Activated CD4-positive, alpha-beta T cell treated with anti-CD3 and anti-CD28 coated beads, Interleukin-2, amount 50 U/mL, for 1 hour (primary cell): ENCODE results near the gene FAM241B.

Experiments used
- DNase-seq: peaks from one replicate; pipeline ENCODE4 v3.0.0-alpha.2; 2020

Gene FAM241B

DNA sequence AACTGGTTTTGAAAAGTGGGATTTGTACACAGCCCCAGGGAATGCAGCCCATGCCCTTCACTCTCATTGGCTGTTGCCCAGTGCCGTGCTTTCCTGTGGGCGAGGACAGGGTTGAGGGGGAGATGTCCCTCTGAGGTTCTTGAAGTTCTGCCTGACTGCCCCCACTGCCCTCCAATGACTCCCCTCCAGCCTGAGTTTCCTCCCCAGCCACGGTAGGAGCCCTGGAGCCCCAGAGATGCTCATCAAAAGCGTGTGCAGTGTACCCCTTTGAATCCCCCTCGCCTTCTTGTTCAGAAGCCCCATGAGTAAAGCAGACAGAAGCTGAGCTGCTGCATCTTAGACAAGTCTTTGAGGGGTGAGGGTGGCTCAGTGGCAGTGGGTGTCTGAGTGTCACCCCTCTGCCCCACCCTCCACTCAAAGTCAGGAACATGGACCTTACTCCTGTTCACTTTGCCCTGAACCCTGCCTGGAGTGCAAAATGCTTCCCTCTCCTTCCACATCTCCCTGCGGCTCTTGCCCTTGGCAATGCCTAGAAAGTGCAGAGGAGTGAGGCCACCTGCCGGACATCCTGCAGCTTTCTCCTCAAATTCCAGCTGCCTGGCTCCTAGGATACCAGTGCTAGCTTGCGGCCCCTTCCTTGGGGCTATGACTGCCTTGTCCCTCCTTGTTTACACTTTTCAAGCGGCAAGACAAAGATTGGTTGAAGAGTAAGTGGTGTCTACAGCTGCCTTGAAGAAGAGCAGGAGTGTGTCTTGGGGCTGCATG, 19.9 kb downstream of the FAM241B start:
- no peak for DNase-seq

DNA sequence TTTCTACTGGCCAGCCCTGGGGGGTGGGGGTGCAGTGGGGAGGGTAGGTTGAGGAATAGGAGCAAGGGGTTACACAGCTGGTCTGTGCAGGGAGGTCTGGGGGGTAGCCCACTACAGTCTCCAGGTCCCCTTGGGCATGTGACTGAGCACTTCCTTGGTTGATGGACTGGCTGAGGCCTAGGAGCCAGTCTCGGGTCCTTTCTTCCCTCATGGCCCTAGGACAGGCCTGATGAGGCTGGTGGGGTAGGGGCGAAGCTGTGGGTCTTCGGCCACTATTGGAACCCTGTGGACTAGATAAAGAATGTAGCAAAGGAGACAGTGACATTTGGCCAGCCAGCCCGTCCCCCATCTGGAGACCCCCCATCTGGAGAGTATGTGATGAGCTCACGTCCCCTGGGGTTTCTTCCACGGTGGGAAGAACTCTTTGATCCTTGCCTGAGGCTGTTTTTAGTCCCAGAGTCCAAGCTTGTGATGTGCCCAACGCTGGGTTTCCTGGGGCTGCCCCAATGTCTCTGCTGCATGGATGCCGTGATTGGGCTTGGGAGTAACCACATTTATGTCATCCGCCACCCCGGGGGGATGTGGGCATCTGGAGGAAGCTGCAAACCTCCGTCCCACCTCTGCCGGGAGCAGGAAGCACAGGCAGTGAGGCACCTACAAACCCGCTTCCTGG, 20.7 kb downstream of the FAM241B start:
- no peak for DNase-seq

DNA sequence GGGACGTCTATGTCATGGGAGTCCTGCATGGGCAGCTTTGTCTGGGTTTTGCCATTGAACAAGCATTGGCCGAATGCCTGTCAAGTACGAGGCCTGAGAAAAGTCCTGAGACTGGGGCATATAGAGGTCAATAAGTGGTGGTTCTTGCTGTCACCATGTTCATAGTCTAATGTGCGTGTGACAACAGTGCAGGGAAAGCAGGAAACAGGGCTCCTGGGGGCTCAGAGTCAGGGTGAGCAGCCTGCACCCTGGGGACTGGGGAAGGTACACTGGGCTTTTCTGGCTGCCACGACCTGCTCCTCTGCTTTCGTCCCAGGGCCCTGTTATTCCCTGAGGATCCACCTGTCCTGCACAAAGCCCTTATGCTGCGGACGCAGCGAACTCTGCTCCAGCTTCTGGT, 21.3 kb downstream of the FAM241B start:
- no peak for DNase-seq

DNA sequence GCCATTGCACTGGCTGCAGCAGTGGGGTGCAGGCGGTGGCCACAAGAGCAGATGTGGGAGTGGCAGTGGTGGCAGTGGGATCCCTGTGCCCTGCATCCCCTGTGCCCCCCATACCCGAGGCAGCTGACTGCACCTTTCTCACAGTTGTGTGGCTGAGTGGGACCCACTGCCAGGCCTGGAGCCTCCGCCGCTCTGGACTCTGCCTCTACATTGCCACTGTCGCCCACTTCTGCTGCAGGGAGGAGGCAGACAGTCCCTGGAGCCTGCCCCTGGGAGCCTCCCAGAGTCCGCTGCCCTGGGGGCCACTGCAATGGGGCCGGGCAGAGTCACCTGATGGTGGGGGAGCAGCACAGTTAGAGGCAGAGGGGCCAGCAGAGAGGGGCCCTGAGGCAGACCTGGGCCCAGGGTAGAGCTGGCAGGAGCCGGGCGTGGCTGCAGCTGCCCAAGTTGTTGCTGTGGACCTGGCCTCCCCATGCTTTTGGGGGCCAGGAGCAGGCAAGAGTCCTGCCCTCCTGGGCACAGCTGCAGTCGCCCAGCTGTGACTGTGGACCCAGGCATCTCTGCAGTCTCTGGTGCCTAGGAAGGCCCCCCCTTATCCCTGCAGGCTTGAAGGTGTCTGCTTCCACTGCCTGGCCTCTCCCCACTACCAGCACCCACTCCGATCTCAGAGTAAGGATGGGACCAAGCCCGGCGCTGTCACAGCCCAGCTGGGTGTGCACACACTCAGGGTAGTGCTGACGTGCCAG, 22.2 kb downstream of the FAM241B start:
- no peak for DNase-seq

DNA sequence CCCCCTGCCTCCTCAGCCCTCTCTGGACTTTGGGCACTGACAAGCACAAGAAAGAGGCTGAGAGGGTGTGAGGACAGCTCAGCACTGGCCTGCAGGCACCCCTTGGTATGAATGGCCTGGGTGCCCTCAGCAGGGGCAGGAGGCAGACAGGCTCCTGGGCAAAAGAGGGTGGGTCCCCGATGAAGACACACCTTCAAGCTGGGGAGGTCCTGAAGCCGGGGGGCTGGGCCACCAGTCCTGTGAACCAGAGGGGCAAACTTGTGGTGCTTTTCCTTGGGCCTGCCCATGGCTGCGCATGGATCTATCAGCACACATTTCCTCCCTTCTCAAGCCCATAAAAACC, 22.8 kb downstream of the FAM241B start:
- no peak for DNase-seq

DNA sequence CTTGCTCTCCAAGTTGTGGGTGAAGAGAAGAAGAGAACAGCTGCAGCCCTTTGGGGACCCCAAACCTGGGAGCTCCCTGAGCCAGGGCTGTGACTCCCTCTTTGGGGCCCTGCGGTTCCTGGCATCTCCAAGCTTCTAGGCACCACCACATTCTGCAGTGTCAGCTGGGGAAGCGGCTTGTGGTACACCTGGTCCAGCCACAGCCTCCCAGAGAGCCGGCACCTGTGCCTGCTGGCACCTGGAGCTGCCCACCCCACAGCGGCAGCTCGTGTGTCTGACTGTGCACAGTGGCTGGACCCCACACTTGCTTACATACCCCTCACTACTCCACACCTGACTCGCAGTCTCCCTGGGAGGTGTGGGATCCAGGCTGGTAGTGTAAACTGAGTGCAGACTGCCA, 23.5 kb downstream of the FAM241B start:
- no peak for DNase-seq

DNA sequence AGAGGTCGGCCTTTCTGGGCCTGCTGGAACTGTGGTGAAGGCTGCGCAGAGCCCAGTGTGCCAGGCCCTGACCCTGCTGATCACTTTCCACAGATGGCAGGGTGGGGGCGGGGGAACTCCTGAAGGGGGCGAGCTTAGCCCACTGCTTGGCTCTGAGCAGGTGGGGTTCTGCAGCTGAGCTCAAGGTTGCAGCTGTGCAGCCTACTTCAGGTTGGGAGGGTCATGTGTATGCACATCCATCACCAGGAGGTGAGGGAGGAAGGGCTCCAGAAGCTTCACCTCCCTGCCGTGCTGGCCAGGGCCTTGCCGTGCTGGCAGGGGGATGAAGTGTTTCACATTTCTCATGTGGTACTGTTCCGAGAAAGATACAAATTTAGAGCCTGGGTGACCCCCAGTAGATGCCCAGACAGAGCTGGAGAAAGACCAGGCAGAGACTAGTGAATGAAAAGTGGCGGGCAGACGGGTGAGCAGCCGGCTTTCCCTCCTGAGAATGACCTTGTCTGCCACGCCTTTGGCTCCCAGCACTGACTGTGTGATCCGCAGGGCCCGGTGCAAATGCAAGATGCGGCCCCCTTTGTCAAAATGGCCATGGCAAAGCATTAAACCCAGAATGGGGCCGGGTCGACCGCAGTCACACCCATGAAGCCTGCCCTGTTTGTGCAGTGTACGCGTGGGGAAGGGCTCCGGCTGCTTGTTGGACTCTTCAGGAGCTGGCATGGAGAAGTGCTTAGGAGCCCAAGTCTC, 25.2 kb downstream of the FAM241B start:
- no peak for DNase-seq

DNA sequence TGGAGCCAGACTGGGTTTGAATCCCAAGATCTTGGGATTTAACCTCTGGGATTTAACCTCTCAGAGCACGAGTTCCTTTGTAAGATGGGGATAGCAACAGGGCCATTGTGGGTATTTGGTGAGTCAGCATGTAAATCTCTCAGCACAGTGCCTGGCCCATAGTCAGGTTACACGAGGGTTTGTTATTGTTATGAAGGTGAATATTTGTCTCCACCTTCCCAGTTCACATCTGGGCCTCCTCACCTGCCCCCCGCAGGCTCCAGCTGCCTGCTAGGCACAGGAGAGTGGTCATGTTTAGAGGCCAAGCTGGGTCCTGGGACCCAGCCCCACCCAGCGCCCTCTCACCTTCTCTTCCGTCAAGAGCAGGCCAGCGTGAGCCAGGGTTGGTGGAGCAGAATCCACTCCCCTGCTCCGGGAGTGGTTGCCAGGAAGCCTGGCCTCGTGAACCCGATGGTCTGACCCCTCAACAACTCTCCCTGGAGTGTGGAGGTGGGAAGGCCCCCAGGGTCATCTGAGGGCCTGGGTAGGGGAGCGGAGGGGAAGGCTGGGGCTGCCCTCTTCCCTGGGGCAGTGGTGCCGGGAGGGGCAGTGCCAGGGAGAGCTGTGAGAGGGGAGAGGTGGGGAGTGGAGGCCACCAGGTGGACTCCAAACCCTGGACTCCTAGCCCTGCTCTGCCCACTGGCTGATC, 26.0 kb downstream of the FAM241B start:
- DNase-seq: no peak

DNA sequence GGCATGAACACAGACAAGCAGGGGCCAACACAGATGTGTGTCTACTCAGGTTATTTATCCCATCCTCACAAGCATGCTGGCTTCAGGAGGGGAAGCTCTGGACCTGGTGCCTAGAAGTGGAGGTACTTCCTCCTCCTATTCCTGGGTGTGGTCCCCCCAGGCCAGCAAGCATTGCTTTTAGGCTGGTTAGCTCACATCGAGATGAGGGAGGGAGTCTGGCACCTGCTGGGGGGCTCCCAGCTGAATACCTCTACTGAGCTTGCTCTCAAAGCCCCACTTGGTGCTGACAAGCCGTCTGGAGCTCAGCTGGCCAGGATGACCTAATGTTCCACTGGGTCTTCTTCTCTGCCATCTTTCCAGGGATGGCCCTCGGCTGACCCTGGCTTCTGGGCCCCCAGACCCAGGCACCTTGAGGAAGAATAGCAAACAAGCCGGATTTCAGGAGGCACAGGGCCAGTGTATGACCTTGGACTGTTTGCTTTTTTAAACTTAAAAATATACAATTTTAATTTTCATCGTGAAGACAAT, 26.8 kb downstream of the FAM241B start:
- no peak for DNase-seq

DNA sequence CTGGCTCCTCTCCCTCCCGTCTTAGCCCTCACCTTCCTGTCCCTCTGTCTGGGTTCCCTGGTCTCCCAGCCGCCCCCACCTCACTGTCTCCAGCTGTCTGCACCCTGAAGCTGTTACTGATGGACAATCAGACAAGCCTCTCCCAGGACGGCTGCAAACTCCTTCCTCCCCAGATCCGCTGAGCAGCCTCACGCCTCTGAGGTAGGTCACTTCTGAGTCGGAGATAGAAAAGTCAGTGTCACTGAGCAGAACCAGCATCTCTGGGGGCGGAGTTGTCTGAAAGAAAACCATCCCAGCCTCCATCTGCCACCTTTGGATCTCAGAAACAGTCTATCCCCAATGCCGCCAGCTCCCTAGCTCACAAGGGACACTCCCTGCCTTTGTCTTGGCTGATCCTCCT, 27.4 kb downstream of the FAM241B start:
- no peak for DNase-seq

DNA sequence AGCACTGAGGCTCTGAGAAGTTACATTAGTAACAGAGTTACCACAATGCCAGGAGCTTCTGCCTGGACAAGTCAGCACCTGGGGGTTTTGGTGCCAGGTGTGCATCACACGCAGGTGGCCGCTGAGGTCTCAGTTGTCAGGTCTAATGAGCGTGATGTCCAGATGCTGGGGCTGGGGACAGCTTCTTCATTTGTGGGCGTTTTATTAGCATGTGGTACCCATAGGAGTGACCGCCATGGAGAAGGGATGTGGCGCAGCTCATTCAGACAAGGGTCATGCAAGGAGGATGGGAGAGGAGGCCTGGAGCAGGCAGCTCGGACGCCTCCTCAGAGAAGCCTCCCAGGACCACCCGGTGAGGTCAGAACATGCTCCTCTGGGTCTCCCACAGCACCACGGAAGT, 27.8 kb downstream of the FAM241B start:
- no peak for DNase-seq

DNA sequence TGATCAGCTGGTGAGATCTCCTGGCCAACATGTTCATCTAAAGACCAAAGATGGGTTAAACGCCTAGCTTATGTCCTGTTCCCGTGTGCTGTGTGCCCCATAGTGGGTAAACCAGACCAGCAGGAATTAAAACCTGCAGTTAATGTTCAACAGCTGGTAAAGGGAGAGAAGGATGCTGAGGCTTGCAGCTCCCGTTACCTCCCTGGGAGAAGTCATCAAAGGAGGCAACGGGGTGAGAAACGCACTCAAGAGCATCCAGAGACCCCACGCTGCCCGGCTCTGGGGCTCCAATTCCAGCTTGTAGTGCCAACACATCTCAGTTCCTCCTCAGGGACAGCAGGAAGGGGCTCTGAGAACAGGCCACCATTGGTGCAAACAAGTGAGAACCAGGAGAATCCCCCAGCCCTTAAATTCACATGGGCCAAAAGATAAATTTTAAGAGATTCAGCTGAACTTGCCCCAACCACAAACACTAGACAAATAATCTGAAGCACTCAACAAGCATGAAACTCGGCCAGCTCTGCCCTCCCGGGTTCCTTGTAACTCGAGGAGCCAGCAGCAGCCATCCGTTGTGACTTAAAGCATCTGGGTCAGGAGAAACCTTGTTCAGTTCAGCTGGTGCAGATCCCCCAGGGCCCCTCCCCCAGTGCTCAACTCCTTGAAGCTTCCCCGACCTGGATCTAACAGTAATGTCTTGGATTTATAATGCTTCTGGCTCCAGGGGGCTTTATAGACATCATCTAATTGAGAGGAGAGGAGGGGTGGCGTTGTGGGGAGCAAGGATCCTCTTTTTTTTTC, 29.4 kb downstream of the FAM241B start:
- DNase-seq: no peak

DNA sequence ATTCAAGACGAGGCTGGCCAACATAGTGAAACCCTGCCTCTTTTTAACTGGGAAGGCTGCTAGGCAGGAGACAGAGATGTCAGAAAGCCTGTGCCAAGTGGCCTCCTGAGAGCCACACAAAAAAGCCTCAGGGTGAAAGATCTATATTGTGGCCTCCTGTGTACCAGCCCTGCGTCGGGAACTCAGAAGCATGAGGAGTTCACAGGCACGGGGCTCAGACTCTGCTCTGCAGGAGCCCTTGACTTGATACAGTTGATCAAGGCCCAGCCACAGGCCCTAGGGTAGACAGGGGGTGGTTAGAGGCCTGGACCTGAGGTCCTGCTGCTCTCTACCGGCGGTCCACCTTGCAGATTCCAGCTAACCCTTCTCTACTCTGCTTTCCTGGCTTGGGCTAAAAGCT, 30.2 kb downstream of the FAM241B start:
- no peak for DNase-seq

DNA sequence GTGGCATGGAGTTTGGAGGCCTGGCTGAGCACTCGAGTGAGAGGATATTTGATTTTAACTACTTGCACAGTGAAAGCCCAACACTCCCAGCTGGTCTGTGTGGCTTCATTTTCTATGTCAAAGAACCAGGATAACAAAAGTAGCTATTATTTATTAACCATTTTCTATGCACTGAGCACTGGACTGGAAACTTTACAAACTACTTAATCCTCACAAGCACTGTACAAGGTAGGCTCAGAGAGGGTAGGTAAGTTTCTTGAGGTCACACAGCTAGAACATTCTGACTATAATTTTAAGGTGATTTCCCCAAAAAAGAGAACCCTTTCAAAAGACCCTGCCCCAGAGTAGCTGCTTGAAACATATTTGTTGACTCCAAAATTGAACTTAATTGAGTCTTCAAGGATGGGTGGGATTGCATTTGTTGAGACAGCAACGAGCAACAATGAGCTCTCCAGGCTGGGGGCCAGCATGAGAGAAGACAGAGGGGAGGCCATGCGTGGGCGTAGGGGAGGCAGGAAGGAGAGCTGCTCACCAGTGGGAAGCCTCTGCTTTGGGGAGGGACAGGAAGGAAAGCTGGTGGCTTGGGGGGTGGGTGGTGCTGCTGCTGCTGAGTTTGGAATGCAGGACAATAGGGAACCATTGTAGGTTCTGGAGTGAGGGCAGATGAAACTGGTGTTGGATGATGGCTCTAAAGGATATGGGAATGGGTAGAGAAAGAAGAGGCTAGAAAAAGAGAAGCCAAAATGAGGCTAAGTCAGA, 31.5 kb downstream of the FAM241B start:
- no peak for DNase-seq

DNA sequence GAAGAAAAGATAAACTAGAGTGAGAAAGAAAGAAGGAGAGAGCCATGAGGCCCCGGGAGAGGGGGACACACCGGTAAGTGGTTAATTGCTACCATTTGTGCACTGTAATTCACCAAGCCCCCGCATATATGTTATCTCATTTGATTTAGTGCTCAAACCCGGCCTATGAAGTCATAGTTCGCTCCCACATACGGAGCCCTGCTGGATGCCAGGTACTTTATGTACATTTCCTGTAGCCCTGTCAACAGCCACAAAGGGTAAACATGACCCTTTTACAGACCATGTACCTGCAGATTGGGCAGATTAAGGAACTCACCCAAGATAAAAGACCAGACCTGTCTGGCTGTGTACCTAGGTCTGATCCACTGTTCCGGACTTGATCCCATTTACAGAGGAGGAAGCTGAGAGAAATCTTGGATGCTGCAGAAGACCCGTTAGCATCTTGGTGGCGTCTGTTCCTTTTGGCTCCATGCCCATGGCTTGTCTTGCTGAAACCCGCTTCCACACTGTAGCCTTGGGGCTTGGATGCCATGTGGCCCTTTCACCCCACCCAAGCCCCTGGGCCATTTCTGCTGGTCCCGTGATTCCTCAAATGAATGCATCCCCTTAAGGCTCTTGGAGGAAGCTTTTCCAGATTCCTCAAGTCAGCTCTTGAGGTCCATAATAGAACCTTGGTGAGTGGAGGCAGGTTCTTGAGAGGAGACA, 32.3 kb downstream of the FAM241B start:
- DNase-seq: no peak

DNA sequence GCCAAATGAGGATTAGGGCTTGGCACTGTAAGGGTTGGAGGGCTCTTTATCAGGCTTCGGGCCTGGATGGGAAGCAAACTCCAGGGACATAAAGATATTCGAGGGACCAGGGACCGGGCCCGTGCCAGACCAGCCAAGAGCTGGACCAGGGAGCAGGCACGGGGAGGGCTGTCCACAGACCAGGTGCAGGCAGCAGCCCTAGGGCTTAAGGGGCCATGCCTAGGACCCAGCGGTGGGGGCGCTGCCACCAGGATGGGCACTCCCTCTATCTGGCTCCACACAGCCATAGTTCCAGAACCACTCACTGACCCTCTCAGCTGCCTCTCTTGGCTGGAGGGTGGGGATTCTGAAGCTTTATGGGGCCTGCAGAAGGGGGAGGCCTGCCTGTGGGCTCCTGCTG, 32.9 kb downstream of the FAM241B start:
- DNase-seq: no peak

DNA sequence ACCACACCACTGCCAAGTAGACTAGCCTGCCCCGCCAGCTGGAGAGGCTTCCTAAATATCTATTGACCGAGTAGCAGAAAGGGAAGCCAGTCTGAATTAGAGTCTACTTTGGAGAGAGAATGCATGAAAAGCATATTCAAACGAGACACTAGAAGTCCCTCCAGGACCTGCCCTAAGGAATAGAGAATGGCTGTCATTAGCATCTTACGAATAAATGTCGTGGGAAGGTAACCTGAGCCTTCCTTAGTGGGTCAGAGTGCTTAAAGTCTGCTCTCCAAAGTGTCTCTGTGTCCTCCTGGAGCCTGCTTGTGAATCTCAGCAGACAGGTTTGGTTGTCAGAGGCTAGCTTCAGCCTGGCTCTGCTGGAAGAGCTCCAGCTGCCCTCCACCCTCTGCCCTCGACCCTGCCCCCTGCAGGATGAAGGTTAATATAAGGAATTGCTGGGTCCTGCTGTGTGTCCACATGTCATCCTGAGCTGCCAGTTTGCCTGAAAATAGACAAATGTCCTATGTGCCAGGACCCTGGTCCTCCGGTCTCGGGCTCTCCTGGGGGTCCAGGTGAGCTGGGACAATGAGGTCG, 33.4 kb downstream of the FAM241B start:
- no peak for DNase-seq

DNA sequence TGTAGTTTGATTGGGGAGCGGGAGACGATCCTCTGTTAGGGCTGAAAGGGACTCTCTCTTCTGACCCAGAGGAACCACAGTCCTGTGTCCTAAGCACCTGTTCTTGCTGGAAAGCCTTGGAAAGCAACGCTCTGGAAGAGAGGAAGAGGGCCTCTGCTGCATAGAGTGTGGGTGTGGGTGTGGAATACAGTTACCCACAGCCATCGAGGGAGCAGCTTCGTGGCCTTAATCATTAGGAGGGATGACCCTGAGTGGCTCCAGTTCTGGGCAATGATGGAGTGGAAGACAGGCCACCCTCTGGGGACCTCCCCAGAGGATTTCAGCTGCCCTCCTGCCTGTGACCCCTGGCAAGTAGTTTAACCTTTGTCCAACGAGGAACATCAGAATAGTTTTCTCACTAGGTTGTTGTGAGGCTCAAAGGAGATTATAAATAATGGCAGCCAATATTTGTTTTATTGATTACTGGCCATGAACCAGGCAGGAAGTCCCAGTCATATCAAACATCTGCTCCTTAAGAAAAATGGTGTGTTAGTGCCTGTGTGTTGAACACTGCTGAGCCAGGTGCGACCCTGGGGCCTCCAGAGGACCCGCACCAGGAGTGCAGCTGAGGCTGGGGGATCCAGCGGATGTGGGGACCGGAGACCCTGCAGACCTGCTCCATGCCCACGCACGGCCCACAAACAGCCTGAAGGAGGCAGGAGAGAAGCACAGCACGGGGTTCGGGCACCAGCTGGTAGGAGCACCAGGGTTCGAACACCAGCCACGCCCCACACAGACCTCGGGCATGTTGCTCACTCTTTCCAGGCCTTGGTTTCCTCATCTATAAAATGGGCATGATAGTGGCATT, 35.6 kb downstream of the FAM241B start:
- no peak for DNase-seq

DNA sequence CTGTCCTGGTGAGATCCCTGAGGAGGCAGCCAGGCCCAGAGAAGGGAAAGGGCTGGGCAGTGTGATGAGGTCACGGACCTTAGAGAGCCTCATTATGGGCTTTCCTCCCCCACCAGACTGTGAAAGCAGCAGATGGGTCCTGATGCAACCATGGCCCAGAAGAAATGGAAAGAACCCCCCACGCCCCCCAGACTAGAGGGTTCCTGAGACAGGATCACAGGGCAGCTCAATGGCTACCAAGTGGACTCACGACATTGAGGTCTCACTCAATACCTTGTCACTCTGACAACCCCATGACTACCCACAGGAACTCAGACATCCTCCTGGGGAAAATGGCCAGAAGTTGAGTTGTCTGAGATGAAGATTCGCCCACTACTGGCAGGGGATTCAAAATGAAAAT, 36.7 kb downstream of the FAM241B start:
- no peak for DNase-seq
